Activated CD4-positive, alpha-beta T cell treated with anti-CD3 and anti-CD28 coated beads for 36 hours (primary cell): ENCODE measurements around the gene DKC1. TPM values are rescaled to one million over a fixed set of nuclear protein-coding genes. Genes with fewer than 3 reads are reported as not detected.
A peak's percentile ranks its signal among the peaks of the same experiment; 100 is the strongest.

Experiments used
- ATAC-seq: fragments of 200-7000 bp; cut with Tn5 transposase; one replicate; pipeline ENCODE4 v1.10.0; 2021; ENCODE audit warnings: mild to moderate bottlenecking, moderate library complexity
- CTCF ChIA-PET: fragments of 350-600 bp; sonication (Branson Sonifier 250); formaldehyde crosslinking; loops from one replicate; lab custom pipeline; 2021; ENCODE audit warnings: antibody characterized with exemption; lab: Charles Lee
- POLR2A ChIA-PET: fragments of 350-600 bp; sonication (Branson Sonifier 250); formaldehyde crosslinking; loops from one replicate; lab custom pipeline; 2021; ENCODE audit warnings: antibody characterized with exemption, inconsistent platforms; lab: Charles Lee
- DNase-seq: peaks from one replicate; pipeline ENCODE4 v3.0.0-alpha.2; 2020
- H3K27ac Mint-ChIP-seq: one replicate; pipeline ENCODE4 v1.8.0; 2021; ENCODE audit warnings: mixed read lengths
- H3K27me3 Mint-ChIP-seq: one replicate; pipeline ENCODE4 v1.8.0; 2021; ENCODE audit warnings: mixed read lengths
- H3K36me3 Mint-ChIP-seq: one replicate; pipeline ENCODE4 v1.8.0; 2021; ENCODE audit warnings: low read depth, mixed read lengths
- H3K4me1 Mint-ChIP-seq: one replicate; pipeline ENCODE4 v1.8.0; 2021; ENCODE audit warnings: mixed read lengths
- H3K4me3 Mint-ChIP-seq: one replicate; pipeline ENCODE4 v1.8.0; 2021; ENCODE audit warnings: mild to moderate bottlenecking, moderate library complexity, mixed read lengths
- H3K9me3 Mint-ChIP-seq: one replicate; pipeline ENCODE4 v1.8.0; 2021; ENCODE audit warnings: low read depth, mixed read lengths
- intact Hi-C, 2 experiments: fragments of 100-400 bp; cut with DNase I in 1 of 2; cut with micrococcal nuclease in 1 of 2; formaldehyde crosslinking; loops; one replicate each; pipeline versions ENCODE4 v1.14.2 to v1.15.1; 2022 to 2024; cut with DNase I, micrococcal nuclease
- total RNA-seq, 2 experiments: library from RNA; stranded (reverse); gene quantifications; one replicate each; pipeline ENCODE4 v1.2.3, GENCODE V29; 2021

Gene DKC1
- total RNA-seq, 2 experiments from 2014 or later: 126 to 130 TPM

DNA sequence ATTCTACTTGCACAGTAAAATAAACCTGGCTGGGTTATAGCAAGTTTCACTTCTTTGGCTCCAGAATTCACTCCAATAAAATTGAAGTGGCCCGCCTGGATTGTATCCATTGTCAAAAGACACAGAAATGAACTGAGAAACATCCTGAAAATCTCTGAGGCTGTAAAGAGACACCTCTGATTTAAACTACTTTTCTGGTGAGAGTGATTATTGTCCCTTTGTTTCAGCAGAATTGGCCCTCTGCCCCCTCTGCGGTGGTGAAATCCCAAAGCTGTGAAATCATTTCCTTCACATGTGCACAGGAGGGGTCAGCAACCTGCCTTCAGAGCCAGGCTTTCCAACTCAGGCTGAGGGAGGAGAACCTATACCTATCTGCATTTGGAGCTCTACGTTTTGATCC, 34.8 kb upstream of the DKC1 start:
- H3K4me1 Mint-ChIP-seq: peaks cover 74% of the 10 kb centered on the region
- H3K4me3 Mint-ChIP-seq: no peak overlapping the region
- ChIA-PET POLR2A (interaction anchor here (0.7 kb wide), 1 partner anchor 74 kb away, joined by 3 read pairs; no protein-coding TSS in a partner anchor), CTCF (no interaction called here)
- no peaks in the 10 kb centered on the region for H3K27me3 Mint-ChIP-seq
- H3K27ac Mint-ChIP-seq: no peak overlapping the region
- no peaks in the 10 kb centered on the region for H3K9me3 Mint-ChIP-seq
- intact Hi-C loops: no loop called here
- no peak for DNase-seq
- no peak for ATAC-seq
- no peaks in the 10 kb centered on the region for H3K36me3 Mint-ChIP-seq

DNA sequence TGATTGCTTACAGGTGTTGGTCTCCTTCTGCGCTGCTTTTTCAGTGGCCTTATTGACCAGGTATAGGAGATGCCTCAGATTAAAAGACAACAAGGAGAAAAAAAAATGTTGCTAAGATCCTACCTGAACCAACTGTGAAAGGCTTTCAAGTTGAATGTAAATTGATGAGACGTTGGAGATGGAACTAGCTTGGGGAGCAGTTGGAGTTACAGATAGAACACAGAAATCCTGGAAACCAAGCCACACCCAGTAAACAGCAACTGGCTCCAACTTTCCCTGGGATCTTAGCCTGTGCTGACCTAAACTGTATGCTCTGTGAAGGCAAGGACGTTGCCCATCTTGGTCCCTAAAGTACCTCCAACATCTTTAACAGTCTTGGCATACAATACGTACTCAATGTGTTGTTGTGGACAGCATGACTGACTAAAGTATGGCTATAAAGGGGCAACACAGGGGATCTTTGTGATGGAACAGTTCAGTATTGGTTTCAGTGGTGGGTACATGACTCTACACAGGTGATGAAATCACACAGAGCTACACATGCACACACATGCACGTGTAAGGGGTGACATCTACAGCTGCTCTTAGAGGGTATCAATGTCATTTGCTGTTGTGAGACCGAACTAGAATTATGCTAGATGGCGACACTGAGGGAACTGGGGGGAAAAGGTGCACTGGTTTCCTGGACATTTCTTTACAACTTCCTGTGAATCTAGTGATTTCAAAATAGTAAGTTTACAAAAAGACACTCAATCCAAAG, 34.1 kb upstream of the DKC1 start:
- no peak overlapping the region for H3K4me3 Mint-ChIP-seq
- ChIA-PET CTCF (interaction anchor here (1.5 kb wide), 1 partner anchor 21 kb away, joined by 7 read pairs; the partner anchor contains the start of gene GAB3), POLR2A (interaction anchor here (0.7 kb wide), 1 partner anchor 74 kb away, joined by 3 read pairs; no protein-coding TSS in a partner anchor)
- ATAC-seq (no peak), DNase-seq (no peak)
- H3K9me3 Mint-ChIP-seq: no peaks in the 10 kb centered on the region
- no peak overlapping the region for H3K27ac Mint-ChIP-seq
- intact Hi-C loops: no loop called here
- peaks cover 75% of the 10 kb centered on the region for H3K4me1 Mint-ChIP-seq
- no peaks in the 10 kb centered on the region for H3K36me3 Mint-ChIP-seq
- no peaks in the 10 kb centered on the region for H3K27me3 Mint-ChIP-seq

DNA sequence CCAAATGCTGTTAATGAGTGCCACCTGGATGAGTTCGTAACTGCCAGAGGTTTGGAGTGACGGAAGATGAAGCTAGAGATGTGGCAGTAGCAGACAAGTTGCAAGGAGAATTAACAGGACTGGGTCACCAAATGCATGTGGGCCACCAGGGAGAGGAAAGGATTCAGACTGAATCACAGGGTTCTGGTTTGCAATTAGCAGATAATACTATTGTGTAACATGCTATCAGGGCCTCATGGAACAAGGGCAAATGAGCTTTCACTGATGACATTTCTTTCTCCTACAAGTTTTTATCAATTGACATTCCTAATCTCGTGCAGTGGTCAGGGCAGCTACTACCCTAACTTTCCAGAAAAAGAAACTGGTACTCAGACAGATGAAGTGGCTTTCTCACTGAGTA, 33.2 kb upstream of the DKC1 start:
- ATAC-seq (no peak), DNase-seq (no peak)
- POLR2A ChIA-PET: no interaction called here
- Mint-ChIP-seq H3K27ac (no peak overlapping the region), H3K36me3 (no peaks in the 10 kb centered on the region), H3K4me3 (no peak overlapping the region), H3K27me3 (no peaks in the 10 kb centered on the region), H3K4me1 (peaks cover 81% of the 10 kb centered on the region), H3K9me3 (no peaks in the 10 kb centered on the region)
- intact Hi-C loops: no loop called here
- CTCF ChIA-PET: interaction anchor here (1.5 kb wide), 1 partner anchor 21 kb away, joined by 7 read pairs; the partner anchor contains the start of gene GAB3

DNA sequence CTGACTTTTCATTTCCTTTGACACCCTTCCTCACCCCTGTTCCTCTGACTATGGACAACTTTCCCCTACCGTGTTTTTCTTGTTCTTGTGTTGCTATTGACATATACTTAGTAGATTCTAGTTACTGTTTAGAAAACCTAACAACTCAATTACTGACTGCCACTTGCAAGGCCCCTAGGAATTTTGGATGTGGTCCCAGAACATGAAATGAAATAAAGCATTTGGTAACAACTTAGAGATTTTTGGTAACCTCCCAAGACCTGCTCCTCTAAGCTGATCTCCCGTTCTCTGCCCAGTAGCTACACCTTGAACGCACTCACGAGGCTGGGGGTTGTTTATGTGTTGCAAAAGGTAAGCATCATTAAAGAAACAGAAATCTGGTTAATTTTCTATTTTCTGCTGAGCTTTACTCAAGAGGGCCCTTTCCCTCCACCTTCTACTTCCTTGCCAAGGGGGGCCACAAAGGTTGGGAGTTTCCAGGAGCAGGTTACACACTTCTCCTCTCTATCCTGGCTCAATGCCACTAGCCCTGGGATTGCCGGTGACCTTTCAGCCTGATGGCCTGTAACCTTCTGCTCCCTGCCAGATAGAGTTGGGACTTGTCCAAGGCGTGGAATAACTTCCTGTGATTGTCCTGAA, 32.3 kb upstream of the DKC1 start:
- Mint-ChIP-seq H3K4me1 (peaks cover 82% of the 10 kb centered on the region), H3K4me3 (no peak overlapping the region), H3K27ac (no peak overlapping the region), H3K36me3 (no peaks in the 10 kb centered on the region), H3K9me3 (no peaks in the 10 kb centered on the region), H3K27me3 (no peaks in the 10 kb centered on the region)
- ATAC-seq (no peak), DNase-seq (no peak)
- intact Hi-C loops: no loop called here
- POLR2A ChIA-PET: no interaction called here
- CTCF ChIA-PET: interaction anchor here (1.5 to 4.0 kb wide), 2 partner anchors 19 to 20 kb away, joined by 7 to 19 read pairs; partner anchors contain the start of gene GAB3

DNA sequence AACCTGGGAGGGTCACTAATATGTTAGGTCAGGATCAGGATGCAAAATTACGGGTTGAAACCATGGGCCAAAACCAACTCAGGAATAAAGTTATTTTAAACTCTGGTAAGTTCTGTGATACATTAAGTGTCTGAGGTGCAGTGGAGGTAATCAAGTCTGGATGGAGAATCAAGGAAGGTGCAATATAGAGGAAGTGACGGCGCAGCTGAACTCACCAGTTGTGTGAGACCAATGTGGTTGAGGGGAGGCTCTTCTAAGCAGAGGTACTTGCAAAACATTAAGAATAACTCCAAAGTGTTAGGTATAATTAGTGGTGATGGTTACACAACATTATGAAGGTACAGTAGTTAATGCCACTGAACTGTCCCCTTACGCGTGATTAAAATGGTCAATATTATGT, 31.5 kb upstream of the DKC1 start:
- Mint-ChIP-seq H3K9me3 (no peaks in the 10 kb centered on the region), H3K4me1 (peaks cover 82% of the 10 kb centered on the region), H3K36me3 (no peaks in the 10 kb centered on the region), H3K4me3 (no peak overlapping the region), H3K27me3 (no peaks in the 10 kb centered on the region), H3K27ac (no peak overlapping the region)
- POLR2A ChIA-PET: no interaction called here
- intact Hi-C loops: no loop called here
- CTCF ChIA-PET: interaction anchor here (0.5 to 4.0 kb wide), 2 partner anchors 19 to 68 kb away, joined by 3 to 19 read pairs; partner anchors contain the start of gene GAB3
- DNase-seq (no peak), ATAC-seq (no peak)

DNA sequence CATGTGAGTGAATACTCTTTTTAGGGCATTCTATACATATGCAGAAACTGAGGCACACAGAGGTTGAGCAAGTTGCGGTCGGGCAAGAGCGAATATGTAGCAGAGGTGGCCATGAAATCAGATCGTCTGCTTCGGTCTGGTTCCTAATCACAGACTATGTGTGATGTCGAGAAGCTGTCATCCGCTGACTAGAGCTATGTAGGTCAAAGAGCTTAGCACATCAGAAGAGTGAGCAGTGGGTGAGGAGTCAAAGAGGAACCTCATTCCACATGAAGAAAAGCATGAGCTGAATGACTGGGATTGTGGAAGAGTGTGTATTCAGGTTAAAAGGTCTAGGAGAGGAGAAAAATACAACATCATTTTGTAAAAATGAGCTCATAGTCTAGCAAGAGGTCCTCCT, 30.8 kb upstream of the DKC1 start:
- peaks cover 78% of the 10 kb centered on the region for H3K4me1 Mint-ChIP-seq
- ATAC-seq: no peak

DNA sequence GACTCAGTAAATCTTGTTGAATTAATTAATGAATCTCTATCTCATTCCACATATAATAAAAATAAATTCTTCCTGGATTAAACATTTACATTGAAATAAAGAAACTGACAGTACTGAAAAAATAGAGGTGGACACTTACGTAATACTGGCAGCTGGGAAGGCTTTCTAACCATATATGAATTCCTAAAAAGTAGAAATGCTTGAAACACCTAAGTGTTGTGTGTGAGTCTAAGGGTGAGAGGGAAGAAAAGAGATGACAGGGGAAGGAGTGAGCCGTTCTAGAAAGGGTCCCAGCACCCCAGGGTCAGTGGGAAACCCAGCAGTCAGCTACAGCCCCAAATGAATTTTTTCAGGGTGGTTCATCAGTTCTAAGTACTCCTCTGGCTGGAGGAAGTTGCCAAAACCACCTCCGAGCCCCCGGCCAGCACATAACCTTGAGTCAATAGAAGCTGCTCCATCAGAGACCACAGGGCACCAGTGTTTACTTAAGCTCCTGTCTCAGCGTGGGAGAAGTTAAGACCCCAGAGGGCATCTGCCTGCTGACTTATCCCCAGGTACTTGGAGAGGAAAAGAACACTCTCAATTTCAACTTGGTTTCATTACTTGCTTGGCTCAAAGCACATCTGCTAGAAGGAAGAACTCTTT, 30.1 kb upstream of the DKC1 start:
- no peaks in the 10 kb centered on the region for H3K27me3 Mint-ChIP-seq
- peaks cover 82% of the 10 kb centered on the region for H3K4me1 Mint-ChIP-seq
- CTCF ChIA-PET: interaction anchor here (1.5 to 4.0 kb wide), 2 partner anchors 15 to 17 kb away, joined by 9 to 19 read pairs; partner anchors contain the start of gene GAB3
- H3K36me3 Mint-ChIP-seq: no peaks in the 10 kb centered on the region
- ATAC-seq: peak; percentile 10
- intact Hi-C loops: no loop called here
- no peaks in the 10 kb centered on the region for H3K9me3 Mint-ChIP-seq
- peak overlapping the region; percentile 35 for H3K4me3 Mint-ChIP-seq
- H3K27ac Mint-ChIP-seq: peak overlapping the region; percentile 52
- no peak for DNase-seq
- POLR2A ChIA-PET: no interaction called here

More for the DNA sequence above, 30.8 kb upstream of the DKC1 start:
- no peaks in the 10 kb centered on the region for H3K36me3 Mint-ChIP-seq
- no peak overlapping the region for H3K4me3 Mint-ChIP-seq
- no peak for DNase-seq
- no peak overlapping the region for H3K27ac Mint-ChIP-seq
- intact Hi-C loops: no loop called here
- POLR2A ChIA-PET: no interaction called here
- CTCF ChIA-PET: interaction anchor here (0.5 to 4.0 kb wide), 3 partner anchors 15 to 67 kb away, joined by 3 to 19 read pairs (median 9); partner anchors contain the start of gene GAB3
- H3K27me3 Mint-ChIP-seq: no peaks in the 10 kb centered on the region
- no peaks in the 10 kb centered on the region for H3K9me3 Mint-ChIP-seq

DNA sequence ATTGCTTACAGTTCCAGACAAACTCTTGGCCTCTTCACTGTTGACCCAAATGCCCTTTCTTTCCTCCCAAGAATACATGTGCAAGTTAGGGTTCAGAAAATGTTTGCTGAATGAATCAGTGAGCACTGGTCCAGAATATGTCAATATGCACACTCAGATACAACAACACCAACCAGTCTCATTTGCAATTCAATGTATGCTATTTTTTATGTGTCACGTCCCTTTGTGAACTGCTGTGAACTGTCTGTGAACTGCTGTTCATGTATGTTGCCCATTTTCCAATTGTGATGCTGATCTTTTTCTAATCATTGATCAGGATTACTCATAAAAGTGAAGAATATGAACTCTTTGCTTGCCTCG, 29.6 kb upstream of the DKC1 start:
- intact Hi-C loops: no loop called here
- ChIA-PET POLR2A (no interaction called here), CTCF (interaction anchor here (1.5 to 4.0 kb wide), 2 partner anchors 16 to 17 kb away, joined by 9 to 19 read pairs; partner anchors contain the start of gene GAB3)
- Mint-ChIP-seq H3K9me3 (no peaks in the 10 kb centered on the region), H3K4me3 (peak overlapping the region; percentile 35), H3K36me3 (no peaks in the 10 kb centered on the region), H3K27me3 (no peaks in the 10 kb centered on the region), H3K27ac (peak overlapping the region; percentile 52), H3K4me1 (peaks cover 85% of the 10 kb centered on the region)
- DNase-seq: no peak
- peak; percentile 54 for ATAC-seq

DNA sequence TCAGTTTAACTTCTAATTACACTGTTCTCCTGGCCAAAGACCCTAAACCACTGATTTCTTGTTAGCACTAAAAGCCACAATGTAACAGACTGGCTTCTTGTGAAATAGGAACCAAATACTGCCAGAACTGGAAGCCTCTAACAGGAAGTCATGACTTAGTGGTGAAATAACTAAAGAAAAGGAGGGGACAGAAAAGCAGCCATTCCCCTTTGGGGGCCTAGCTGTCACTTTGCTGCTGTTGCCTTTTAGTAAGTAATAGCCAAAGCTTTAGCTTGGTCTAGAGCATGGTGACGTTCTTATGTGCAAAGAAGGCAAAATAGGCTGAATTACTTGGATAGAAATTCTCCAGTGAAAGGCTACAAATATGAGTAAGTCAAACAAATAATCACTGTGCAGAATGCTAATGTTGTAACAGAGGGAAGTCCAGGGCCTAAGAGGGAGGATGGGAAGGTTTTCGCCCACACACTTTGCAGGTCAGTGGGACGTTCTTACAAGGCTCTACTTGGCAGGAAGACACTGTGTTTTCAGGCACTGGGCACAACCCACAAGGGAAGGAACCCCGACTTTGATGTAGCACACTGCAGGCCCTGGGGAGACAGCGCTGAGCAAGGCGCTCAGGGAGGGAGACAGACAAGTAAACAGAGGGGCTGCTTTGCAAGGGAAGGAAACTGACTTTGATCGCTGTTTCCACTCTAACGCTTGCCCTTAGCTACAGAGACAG, 28.4 kb upstream of the DKC1 start:
- Mint-ChIP-seq H3K36me3 (no peaks in the 10 kb centered on the region), H3K4me1 (peaks cover 83% of the 10 kb centered on the region), H3K9me3 (no peaks in the 10 kb centered on the region), H3K27me3 (no peaks in the 10 kb centered on the region), H3K4me3 (peak overlapping the region; percentile 56), H3K27ac (peak overlapping the region; percentile 90)
- DNase-seq: peak; percentile 16
- intact Hi-C loops: no loop called here
- ChIA-PET POLR2A (no interaction called here), CTCF (interaction anchor here (0.7 to 4.0 kb wide), 3 partner anchors 10 to 16 kb away, joined by 3 to 19 read pairs (median 5); partner anchors contain the start of gene GAB3)
- peak; percentile 63 for ATAC-seq

DNA sequence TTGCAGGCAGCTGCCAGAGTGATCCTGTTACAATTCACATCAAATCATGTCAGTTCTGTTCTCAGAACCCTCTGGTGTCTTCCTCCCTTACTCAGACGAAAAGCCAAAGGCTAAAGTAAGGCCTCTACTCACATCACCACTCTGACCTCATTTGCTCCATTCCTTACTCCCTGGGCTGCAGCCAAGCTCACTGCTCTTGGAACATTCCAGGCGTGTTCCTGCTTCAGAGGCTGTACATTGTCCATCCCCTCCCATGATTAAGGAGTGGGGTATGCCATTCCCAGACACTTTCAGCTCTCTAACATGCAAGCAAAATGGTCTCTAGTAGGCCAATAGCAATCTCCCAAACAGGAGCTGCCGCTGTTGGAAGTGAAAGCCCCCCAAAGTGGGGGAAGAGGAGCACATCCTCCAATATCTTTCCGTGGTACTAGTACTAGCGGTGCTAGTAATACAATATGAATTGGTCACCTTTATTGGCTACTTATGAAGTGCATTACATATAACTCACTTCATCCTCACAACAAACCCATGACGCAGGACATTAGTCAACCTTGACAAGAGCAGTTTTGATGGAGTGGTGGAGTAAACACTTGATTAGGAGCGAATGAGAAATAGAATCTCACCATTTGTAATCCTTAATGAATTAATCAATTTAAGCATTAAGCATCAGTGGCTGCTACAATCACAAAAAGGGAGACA, 26.8 kb upstream of the DKC1 start:
- H3K27ac Mint-ChIP-seq: peak overlapping the region; percentile 80
- ChIA-PET POLR2A (interaction anchor here (0.6 kb wide), 1 partner anchor 28 kb away, joined by 3 read pairs; no protein-coding TSS in a partner anchor), CTCF (interaction anchor here (1.5 to 2.4 kb wide), 2 partner anchors 11 to 12 kb away, joined by 5 to 22 read pairs; no protein-coding TSS in a partner anchor)
- no peaks in the 10 kb centered on the region for H3K36me3 Mint-ChIP-seq
- H3K4me1 Mint-ChIP-seq: peaks cover 76% of the 10 kb centered on the region
- ATAC-seq: no peak
- H3K27me3 Mint-ChIP-seq: no peaks in the 10 kb centered on the region
- no peak for DNase-seq
- peak overlapping the region; percentile 7 for H3K4me3 Mint-ChIP-seq
- no peaks in the 10 kb centered on the region for H3K9me3 Mint-ChIP-seq
- intact Hi-C loops: no loop called here
